Measurements from ENCODE around the gene PROC.

GRCh38 chr2:127455566-127456493, 37.6 kb downstream of the PROC start:
- no peak for TF ChIP-seq CTCF (IDR thresholded peaks at IDR 0.05)
- no peak for TF ChIP-seq POLR2A (IDR thresholded peaks at IDR 0.05)
